K562 (cell line): ENCODE measurements around the gene PRUNE1. TPM values are rescaled to one million over a fixed set of nuclear protein-coding genes. Genes with fewer than 3 reads are reported as not detected.

Experiments used
- AFF1 ChIP-seq, 2 experiments: fragments of 450-650 bp; IDR thresholded peaks; 2 replicates each; pipeline ENCODE4 v1.6.1; 2018; ENCODE audit warnings: mild to moderate bottlenecking in 2 of 2, low read depth in 1 of 2; ENCODE audit not compliant: partially characterized antibody in 2 of 2
- BRD4 ChIP-seq: fragments of 200-600 bp; sonication (generic); IDR thresholded peaks from 2 replicates; pipeline ENCODE4 v1.6.1; 2017; ENCODE audit warnings: inconsistent platforms
- EZH2 ChIP-seq: IDR thresholded peaks from 2 replicates; pipeline ENCODE4 v1.6.1; 2012; ENCODE audit warnings: low read depth, mild to moderate bottlenecking, inconsistent platforms, low read length, borderline replicate concordance
- FOXM1 ChIP-seq, 2 experiments: fragments of 450-650 bp in 1 of 2; sonication (generic) in 1 of 2; formaldehyde crosslinking in 1 of 2; IDR thresholded peaks; 2 replicates each; pipeline versions ENCODE4 v1.6.1 to v1.9.0; 2017 to 2022; ENCODE audit warnings: low read depth in 2 of 2, mild to moderate bottlenecking in 2 of 2, missing genetic modification reagents in 1 of 2, moderate library complexity in 1 of 2
- GTF2A2 ChIP-seq: IDR thresholded peaks from 2 replicates; pipeline ENCODE4 v1.6.1; 2016; ENCODE audit warnings: mild to moderate bottlenecking, missing genetic modification characterization, missing compliant biosample characterization
- HNRNPUL1 ChIP-seq: fragments of 200-400 bp; formaldehyde crosslinking; IDR thresholded peaks from 2 replicates; pipeline ENCODE4 v1.6.1; 2017; ENCODE audit warnings: low read length
- KDM2B ChIP-seq: fragments of 250-450 bp; sonication (Bioruptor Pico); IDR thresholded peaks from 2 replicates; pipeline ENCODE4 v1.8.0; 2021; ENCODE audit warnings: mild to moderate bottlenecking, moderate library complexity
- LCOR ChIP-seq: sonication (generic); formaldehyde crosslinking; IDR thresholded peaks from 2 replicates; pipeline ENCODE4 v1.8.0; 2022; ENCODE audit warnings: mild to moderate bottlenecking, missing genetic modification reagents
- MAFF ChIP-seq: IDR thresholded peaks from 2 replicates; pipeline ENCODE4 v1.6.1; 2012; ENCODE audit warnings: low read length, improper control_type of control experiment
- MCM7 ChIP-seq, 2 experiments: fragments of 450-650 bp; IDR thresholded peaks; 2 replicates each; pipeline ENCODE4 v1.6.1; 2016 to 2018
- MEF2A ChIP-seq: IDR thresholded peaks from 2 replicates; pipeline ENCODE4 v1.6.1; 2011; ENCODE audit warnings: low read depth, mild to moderate bottlenecking, low read length, moderate library complexity; ENCODE audit not compliant: control insufficient read depth
- MLX ChIP-seq, 2 experiments: fragments of 450-650 bp in 1 of 2; sonication (generic) in 1 of 2; formaldehyde crosslinking; conservative IDR thresholded peaks; 2 replicates each; pipeline versions ENCODE4 v1.4.0 to v1.8.1; 2020 to 2022; ENCODE audit warnings: mild to moderate bottlenecking in 1 of 2, missing genetic modification reagents in 1 of 2
- NBN ChIP-seq: fragments of 450-650 bp; IDR thresholded peaks from 2 replicates; pipeline ENCODE4 v1.6.1; 2016; ENCODE audit warnings: low read depth, mild to moderate bottlenecking
- NFE2L1 ChIP-seq: fragments of 450-650 bp; IDR thresholded peaks from 2 replicates; pipeline ENCODE4 v1.6.1; 2016; ENCODE audit warnings: missing genetic modification characterization, low read depth, mild to moderate bottlenecking, missing compliant biosample characterization, moderate library complexity, borderline replicate concordance
- NFRKB ChIP-seq: fragments of 450-650 bp; IDR thresholded peaks from 2 replicates; pipeline ENCODE4 v1.6.1; 2016; ENCODE audit warnings: low read depth
- POLR2AphosphoS2 ChIP-seq: IDR thresholded peaks from 2 replicates; pipeline ENCODE4 v1.6.1; 2012; ENCODE audit warnings: low read length, improper control_type of control experiment
- PTBP1 ChIP-seq: fragments of 200-400 bp; formaldehyde crosslinking; IDR thresholded peaks from 2 replicates; pipeline ENCODE4 v1.6.1; 2017; ENCODE audit warnings: low read depth, low read length
- PTTG1 ChIP-seq: fragments of 450-650 bp; IDR thresholded peaks from 2 replicates; pipeline ENCODE4 v1.6.1; 2016; ENCODE audit warnings: low read depth, mild to moderate bottlenecking, missing genetic modification characterization, missing compliant biosample characterization
- ZFP30 ChIP-seq: fragments of 250-450 bp; sonication (Bioruptor Pico); IDR thresholded peaks from 2 replicates; pipeline ENCODE4 v1.8.0; 2022; ENCODE audit warnings: moderate library complexity, mild to moderate bottlenecking, inconsistent platforms, borderline replicate concordance
- ZNF134 ChIP-seq: fragments of 250-450 bp; sonication (Bioruptor Pico); conservative IDR thresholded peaks from 2 replicates; pipeline ENCODE4 v1.4.0; 2020
- ZNF354B ChIP-seq: fragments of 250-450 bp; sonication (Bioruptor Pico); IDR thresholded peaks from 2 replicates; pipeline ENCODE4 v1.4.0; 2020
- ZNF384 ChIP-seq: IDR thresholded peaks from 2 replicates; pipeline ENCODE4 v1.6.1; 2012; ENCODE audit warnings: low read depth, low read length, improper control_type of control experiment
- ZNF644 ChIP-seq: fragments of 200-800 bp; sonication (Bioruptor generic); IDR thresholded peaks from 2 replicates; pipeline ENCODE4 v1.6.1; 2016; ENCODE audit warnings: low read depth, missing genetic modification characterization, missing compliant biosample characterization
- polyA plus RNA-seq, 8 experiments: library from polyadenylated mRNA; depleted of rRNA in 4 of 8; stranded (reverse) in 5 of 8; unstranded in 3 of 8; fragments of >200 nt; fragmentation: Nextera tagmentation in 2 of 8; fragmentation: Illumina TruSeq in 1 of 8; extraction: Ambion mirVana in 2 of 8; extraction: Trizol in 1 of 8; gene quantifications; 2 replicates each; pipeline versions ENCODE4 v1.2.1 to v1.2.3, GENCODE V29; 2011 to 2014; ENCODE audit warnings: inconsistent platforms in 1 of 8, missing spikeins in 1 of 8
- total RNA-seq, 7 experiments: library from RNA; depleted of rRNA in 6 of 7; stranded (reverse); fragments of >200 nt in 6 of 7; fragmentation: Illumina TruSeq in 2 of 7; extraction: Trizol in 2 of 7; gene quantifications; 2 replicates each; pipeline versions ENCODE4 v1.2.1 to v1.2.3, GENCODE V29; 2011 to 2021; ENCODE audit warnings: low replicate concordance in 1 of 7
- TF ChIP-seq, protein P1 (sequence below): IDR thresholded peaks from 2 replicates; pipeline ENCODE4 v1.6.1; 2012; ENCODE audit warnings: low read depth, low read length, improper control_type of control experiment, borderline replicate concordance

Gene PRUNE1
- total and polyA plus RNA-seq, 9 of the 15 experiments (the other 6 are each of a cell fraction or from before 2014, with no cell fraction given) = 16.7 to 48.3 (median 26.2) TPM

- TF ChIP-seq AFF1 (IDR thresholded peaks at IDR 0.05; ENCODE audit: low read depth in 1 of 2, partially characterized antibody in 2 of 2) (no peak), EZH2 (no peak), ZNF354B (CRISPR knock-in tag) (no peak), NFRKB (0 out of 2 replicates have a peak, but pooled peaks have one; percentile 35), NBN (no peak; the same call in 1 of the 2 replicates), KDM2B (no peak), NFE2L1 (peak; percentile 79), PTTG1 (no peak), MEF2A (no peak), LCOR (CRISPR knock-in tag) (peak; percentile 57; the same call in 1 of the 2 replicates), ZNF644 (tag) (0 out of 2 replicates have a peak, but pooled peaks have one; percentile 26), HNRNPUL1 (no peak), POLR2AphosphoS2 (no peak), ZNF134 (CRISPR knock-in tag) (no peak), PTBP1 (no peak), MAFF (peak; percentile 84), MCM7 (IDR thresholded peaks at IDR 0.05) (no peak), ZFP30 (CRISPR knock-in tag) (no peak), FOXM1 (IDR thresholded peaks at IDR 0.05; ENCODE audit: low read depth) (no peak), FOXM1 (CRISPR knock-in tag; IDR thresholded peaks at IDR 0.05; ENCODE audit: low read depth) (no peak), MLX (CRISPR knock-in tag; conservative IDR thresholded peaks at IDR 0.05) (no peak), GTF2A2 (tag) (no peak), BRD4 (no peak; the same call in 1 of the 2 replicates), ZNF384 (no peak)
- TF ChIP-seq, protein P1, sequence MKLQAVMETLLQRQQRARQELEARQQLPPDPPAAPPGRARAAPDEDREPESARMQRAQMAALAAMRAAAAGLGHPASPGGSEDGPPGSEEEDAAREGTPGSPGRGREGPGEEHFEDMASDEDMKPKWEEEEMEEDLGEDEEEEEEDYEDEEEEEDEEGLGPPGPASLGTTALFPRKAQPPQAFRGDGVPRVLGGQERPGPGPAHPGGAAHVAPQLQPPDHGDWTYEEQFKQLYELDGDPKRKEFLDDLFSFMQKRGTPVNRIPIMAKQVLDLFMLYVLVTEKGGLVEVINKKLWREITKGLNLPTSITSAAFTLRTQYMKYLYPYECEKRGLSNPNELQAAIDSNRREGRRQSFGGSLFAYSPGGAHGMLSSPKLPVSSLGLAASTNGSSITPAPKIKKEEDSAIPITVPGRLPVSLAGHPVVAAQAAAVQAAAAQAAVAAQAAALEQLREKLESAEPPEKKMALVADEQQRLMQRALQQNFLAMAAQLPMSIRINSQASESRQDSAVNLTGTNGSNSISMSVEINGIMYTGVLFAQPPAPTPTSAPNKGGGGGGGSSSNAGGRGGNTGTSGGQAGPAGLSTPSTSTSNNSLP = no peak
Observed at GRCh38 chr1:150999051-150999674, 9.1 kb upstream of the PRUNE1 start (continued).
